ENCODE data around the gene CSNK1G1. TPM values are rescaled to one million over a fixed set of nuclear protein-coding genes. Genes with fewer than 3 reads are reported as not detected.

The CSNK1G1 gene
- total and polyA plus RNA-seq, 2 of the 8 experiments (the other 6 are each of a cell fraction or from before 2014, with no cell fraction given), result 6.0 to 12.9 TPM

GRCh38 chr15:64275934-64276333 lies 80.0 kb downstream of the CSNK1G1 start (continued):
- TF ChIP-seq PHF8 (conservative IDR thresholded peaks at IDR 0.05; ENCODE audit: low read depth, low read length), result no peak
- TF ChIP-seq CBX8 (IDR thresholded peaks at IDR 0.05; ENCODE audit: borderline replicate concordance, low read depth, low read length), result no peak
- no peak for TF ChIP-seq RXRA (IDR thresholded peaks at IDR 0.05; ENCODE audit: insufficient read depth, low read depth, low read length)
- no peak for TF ChIP-seq CBX5 (IDR thresholded peaks at IDR 0.05; ENCODE audit: low read depth, low read length)
- no peak for TF ChIP-seq MAX (IDR thresholded peaks at IDR 0.05)
